ENCODE measurements around the gene MICAL3.

GRCh38 chr22:18000441-18001039 lies 23.8 kb downstream of the MICAL3 start:
- TF ChIP-seq ZNF274 (IDR thresholded peaks at IDR 0.05; ENCODE audit: low read depth, low read length) (no peak), YY1 (IDR thresholded peaks at IDR 0.05; ENCODE audit: insufficient read depth, insufficient read length) (no peak)

Measured in NT2/D1 (cell line).